NCI-H187 treated with DMSO at 0.1 percent for 48 hours (cell line): Measurements from ENCODE around the gene GPX8.

Experiments used
- DNase-seq: peaks from one replicate; lab custom pipeline; 2025; lab: John Stamatoyannopoulos, UW

Gene GPX8

GRCh38 chr5:55172937-55173686 is 13.1 kb downstream of the GPX8 start, which contains the start of gene CDC20B:
Gene CDC20B, minus strand, starts transcription at chr5:55173177. Its CDS starts 177 bp downstream, at chr5:55173000.
- peak; percentile 45 for DNase-seq

DNA sequence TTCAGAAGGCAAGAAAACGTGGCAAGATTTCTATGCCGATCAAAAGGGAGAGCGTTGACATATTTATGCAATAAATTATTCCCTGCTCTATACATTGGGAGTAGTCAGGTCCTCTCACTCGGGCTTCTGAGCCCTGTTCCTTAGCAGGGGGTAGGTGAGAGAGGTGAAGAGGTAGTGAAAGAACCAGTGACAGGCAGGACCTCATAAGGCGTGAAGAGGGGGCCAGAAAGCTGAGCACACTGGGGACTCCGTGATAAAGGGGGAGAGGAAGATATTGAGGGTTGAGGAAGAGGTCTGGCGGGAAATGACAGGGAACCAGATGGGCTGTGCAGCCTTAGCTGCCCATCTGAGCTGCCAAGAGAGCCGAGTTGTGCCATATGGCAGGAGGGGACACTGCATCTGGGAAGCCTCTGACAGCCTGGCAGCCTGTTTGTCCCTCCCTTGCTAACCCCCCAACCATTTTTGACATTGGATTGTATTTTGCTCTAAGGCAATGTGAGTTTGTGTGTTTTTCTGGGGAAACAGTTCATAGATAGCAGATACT is 13.8 kb downstream of the GPX8 start:
- no peak for DNase-seq

DNA sequence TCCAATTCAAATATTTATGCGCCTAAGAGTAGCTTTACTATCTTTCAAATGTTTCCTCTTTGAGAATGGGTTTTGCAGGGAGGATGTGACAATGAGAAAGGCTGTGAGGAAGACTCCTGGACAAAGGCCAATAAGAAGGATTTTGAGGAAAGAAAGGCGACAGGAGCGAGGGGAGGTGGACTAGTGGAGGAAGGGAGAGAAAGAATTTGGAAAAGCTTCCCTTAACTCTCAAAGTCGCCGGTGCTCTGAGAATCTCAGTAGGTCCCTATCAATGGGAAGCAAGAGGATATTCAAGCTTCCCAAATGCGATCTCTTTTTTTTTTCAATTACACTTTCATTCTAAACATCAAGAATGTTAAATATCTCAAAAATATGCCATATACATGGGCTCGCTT is 15.8 kb downstream of the GPX8 start:
- no peak for DNase-seq

DNA sequence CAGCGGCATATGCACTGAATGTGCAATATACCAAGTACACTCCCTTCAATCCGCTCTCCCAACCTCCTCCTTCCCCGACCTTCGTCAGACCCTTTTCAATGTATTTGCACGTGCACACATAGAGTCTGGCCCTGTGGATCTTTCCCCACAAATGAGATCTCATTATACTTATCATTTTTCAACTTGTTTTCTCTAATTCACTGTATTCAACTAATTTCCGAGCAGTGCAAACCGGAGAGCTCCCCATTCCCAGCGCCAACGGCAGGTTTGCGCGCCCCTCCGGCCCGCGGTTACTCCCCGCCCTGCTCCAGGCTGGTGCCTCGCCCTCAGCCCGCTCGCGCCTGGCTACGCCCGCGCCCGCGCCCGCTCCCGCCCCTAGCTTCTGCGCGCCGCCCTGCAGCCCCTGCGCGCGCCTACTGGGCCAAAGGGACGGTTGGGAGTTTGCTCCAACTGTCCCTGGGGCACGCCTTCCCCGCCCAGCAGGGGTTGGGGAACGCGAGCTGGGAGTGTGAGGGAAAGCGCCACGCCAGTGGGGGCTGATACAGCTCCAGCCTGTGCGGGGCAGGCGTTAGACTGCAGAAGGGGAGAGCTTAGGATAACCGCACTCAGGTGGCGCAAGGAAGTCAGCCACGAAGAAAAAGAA is 16.3 kb downstream of the GPX8 start:
- DNase-seq, result peak; percentile 15

DNA sequence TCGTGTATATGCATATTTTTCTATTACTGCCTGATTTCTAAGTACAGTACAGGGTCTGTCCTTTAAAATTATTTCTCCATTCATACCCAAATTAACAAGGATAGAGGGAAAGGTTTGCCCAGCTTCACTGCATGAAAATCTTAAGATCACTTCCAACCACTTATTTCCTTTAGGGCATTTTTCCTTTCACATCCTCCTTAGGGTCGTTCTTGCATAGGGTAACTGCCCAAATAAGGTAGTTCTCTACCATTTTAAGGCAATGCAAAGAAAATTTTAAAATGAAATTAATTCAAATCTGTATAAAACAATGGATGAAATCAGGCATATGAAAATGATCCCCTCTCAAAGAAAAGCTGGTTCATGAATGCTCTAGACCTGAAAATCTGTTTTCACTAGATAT is 17.1 kb downstream of the GPX8 start:
- no peak for DNase-seq

- DNase-seq, result no peak
Measured at GRCh38 chr5:55180016-55180415, 20.0 kb downstream of the GPX8 start.

- no peak for DNase-seq
Measured at GRCh38 chr5:55187370-55187769, 27.4 kb downstream of the GPX8 start.

DNA sequence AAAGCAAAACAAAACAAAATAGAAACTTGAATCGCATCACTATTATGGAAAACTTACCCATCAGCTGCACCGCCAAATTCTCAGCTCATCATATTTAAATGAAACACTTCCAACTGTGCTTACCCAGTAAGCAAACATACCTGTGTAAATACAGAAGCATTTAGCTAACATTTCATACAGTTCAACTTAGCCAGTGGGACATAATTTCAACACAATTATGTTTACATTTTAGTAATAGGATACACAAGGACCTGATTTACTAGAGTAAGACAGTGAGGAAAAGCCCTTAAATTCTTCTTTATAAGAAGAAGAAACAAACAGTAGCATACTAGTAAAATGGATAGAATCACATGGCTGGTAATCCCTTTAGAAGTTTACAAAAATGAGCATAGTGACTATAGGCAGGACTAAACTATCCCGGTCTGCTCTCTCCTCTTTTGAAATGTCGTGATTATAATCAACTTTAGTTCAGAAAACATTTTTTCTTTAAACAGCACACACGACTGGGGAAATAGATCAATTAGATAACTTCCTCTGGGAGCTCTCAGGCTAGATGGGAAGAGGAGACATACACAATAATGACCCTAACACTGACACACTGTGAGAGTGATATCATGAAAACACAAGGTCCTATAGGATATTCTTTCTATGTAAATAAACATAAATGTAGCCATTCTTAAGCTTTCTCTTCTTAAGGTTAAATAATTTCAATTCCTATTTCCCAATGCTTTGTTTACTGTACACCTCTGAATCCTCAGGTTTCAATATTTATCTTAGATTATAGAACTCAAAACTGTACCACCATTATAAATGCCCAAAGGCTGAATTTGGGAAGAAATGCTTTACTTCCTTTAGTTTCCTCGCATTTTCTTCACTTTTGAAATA is 28.9 kb downstream of the GPX8 start:
- peak; percentile 25 for DNase-seq

DNA sequence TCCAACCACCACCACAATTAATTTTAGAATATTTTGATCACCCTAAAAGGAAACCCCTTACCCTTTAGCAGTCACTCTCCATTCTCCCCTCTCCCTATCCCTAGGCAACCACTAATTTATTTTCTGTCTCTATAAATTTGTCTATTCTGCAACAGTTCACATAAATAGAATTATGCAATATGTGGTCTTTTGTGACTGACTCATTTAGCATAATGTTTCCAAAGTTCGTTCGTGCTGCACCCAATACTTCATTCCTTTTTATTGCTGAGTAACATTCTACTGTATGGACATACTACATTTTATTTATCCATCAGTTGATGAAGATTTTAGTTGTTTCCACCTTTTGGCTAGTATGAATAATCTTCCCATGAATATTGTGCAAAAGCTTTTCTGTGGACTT is 31.2 kb downstream of the GPX8 start:
- no peak for DNase-seq

- DNase-seq, result no peak
Measured at GRCh38 chr5:55205001-55205400, 45.0 kb downstream of the GPX8 start.

GRCh38 chr5:55211184-55211874 is 51.4 kb downstream of the GPX8 start:
- DNase-seq, result no peak
